ENCODE results near the gene CES3. TPM values are rescaled to one million over a fixed set of nuclear protein-coding genes. Genes with fewer than 3 reads are reported as not detected.
"Not testable (repeated sequence)": the region's sequence is repeated elsewhere in the genome, so short reads cannot be mapped to it uniquely, and the experiment has no call there.

CES3 gene
- total RNA-seq, 1 experiment from 2014 or later, result not detected

DNA sequence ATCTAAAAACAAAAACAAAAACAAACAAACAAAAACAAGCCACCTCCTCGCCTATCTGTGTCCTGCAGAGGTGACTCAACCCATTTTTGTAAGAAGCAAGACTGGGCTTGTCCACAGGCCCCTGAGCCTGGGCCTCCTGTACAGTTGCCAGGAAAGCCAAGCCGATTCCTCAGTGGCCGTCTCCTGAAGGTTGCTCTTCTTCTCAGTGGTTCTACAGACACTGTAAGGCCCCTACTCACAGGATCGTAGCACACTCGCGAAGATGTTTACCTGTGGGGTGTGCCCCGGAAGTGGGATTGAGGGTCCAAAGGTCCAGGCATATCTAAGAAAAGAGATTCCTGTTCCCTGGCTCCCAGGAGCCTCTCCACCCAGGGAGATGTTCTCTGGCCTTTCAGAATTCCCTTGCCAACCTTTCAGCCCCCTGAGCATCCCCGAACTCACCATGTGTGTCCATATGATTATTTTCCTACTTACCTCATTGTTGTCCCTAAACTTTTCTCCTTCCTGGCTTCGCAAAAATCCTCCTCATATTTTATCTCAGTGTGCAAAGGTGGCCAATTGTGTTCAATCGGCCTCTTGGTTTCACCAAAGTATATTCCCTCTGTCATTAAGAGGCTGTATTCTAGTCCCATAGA lies 7.5 kb upstream of the CES3 start:
- no peak overlapping the region for H3K27ac ChIP-seq
- H3K9me3 ChIP-seq (replicated peaks), result peaks cover 4% of the 10 kb centered on the region; the same call in 1 of the 2 replicates
- DNase-seq (ENCODE audit: low read depth in 1 of 2, low spot score in 2 of 2), result no peak
- no peaks in the 10 kb centered on the region for H3K36me3 ChIP-seq
- peaks cover under 1% of the 10 kb centered on the region; the same call in 1 of the 2 replicates for H3K4me1 ChIP-seq (replicated peaks)
- 0 out of 2 replicates have a peak, but pooled peaks cover 3% of the 10 kb centered on the region for H3K27me3 ChIP-seq (replicated peaks)
- no peak overlapping the region for H3K4me3 ChIP-seq

DNA sequence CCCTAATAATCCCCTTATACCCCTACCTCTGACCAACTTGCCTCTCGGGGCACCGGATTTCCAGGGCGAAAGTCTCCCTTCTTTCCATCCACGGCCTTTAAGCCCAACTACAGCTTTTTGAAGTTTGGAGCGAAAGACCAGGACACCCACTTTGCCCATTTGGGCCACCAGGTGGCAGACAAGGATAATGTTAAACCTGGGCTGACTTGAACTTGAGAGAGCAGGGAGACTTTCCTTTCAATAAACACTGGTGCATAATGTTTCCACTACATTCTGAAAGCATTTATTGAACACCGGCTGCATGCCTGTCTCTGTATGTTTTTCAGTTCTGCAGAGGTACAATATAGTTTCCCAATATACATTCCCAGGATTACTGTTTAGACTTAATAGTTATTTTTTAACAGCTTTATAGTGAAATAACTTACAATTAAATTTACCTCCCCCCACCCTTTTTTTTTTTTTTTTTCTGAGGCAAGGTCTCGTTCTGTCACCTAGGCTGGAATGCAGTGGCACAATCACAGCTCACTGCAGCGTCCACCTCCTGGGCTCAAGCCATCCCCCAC lies 6.9 kb upstream of the CES3 start:
- Histone ChIP-seq H3K27me3 (replicated peaks) (0 out of 2 replicates have a peak, but pooled peaks cover under 1% of the 10 kb centered on the region), H3K9me3 (replicated peaks) (peaks cover 4% of the 10 kb centered on the region; the same call in 1 of the 2 replicates), H3K36me3 (no peaks in the 10 kb centered on the region), H3K4me1 (replicated peaks) (no peaks in the 10 kb centered on the region), H3K27ac (no peak overlapping the region), H3K4me3 (no peak overlapping the region)
- DNase-seq (ENCODE audit: low read depth in 1 of 2, low spot score in 2 of 2), result peak; percentile 61 to 71

DNA sequence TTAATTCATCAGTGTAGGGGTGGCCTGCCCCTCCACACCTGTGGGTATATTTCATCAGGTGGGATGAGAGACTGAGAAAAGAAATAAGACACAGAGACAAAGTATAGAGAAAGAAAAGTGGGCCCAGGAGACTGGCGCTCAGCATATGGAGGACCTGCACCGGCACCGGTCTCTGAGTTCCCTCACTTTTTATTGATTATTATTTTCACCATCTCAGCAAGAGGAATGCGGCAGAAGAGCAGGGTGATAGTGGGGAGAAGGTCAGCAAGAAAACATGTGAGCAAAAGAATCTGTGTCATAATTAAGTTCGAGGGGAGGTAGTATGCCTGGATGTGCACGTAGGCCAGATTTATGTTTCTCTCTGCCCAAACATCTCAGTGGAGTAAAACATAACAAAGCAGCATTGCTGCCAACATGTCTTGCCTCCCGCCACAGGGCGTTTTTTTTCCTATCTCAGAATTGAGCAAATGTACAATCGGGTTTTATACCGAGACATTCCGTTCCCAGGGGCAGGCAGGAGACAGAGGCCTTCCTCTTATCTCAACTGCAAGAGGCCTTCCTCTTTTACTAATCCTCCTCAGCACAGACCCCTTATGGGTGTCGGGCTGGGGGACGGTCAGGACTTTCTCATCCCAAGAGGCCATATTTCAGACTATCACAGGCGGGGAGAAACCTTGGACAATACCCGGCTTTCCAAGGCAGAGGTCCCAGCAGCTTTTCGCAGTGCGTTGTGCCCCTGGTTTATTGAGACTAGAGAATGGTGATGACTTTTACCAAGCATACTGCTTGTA lies 5.5 kb upstream of the CES3 start:
- DNase-seq (ENCODE audit: low read depth in 1 of 2, low spot score in 2 of 2); H3K4me1 ChIP-seq (replicated peaks): not testable (repeated sequence)

DNA sequence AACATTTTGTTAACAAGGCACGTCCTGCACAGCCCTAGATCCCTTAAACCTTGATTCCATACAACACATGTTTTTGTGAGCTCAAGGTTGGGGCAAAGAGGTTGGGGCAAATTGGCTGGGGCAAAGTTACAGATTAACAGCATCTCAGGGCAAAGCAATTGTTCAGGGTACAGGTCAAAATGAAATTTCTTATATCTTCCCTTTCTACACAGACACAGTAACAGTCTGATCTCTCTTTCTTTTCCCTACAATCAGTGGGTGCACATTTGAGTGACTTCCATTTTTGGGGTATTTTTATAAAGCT lies 5.0 kb upstream of the CES3 start:
- not testable (repeated sequence) for H3K4me1 ChIP-seq (replicated peaks); H3K4me3 ChIP-seq; H3K9me3 ChIP-seq (replicated peaks); H3K36me3 ChIP-seq; H3K27ac ChIP-seq; H3K27me3 ChIP-seq (replicated peaks); DNase-seq (ENCODE audit: low read depth in 1 of 2, low spot score in 2 of 2)

More for the DNA sequence above, 5.5 kb upstream of the CES3 start:
- H3K27ac ChIP-seq; H3K4me3 ChIP-seq; H3K9me3 ChIP-seq (replicated peaks); H3K36me3 ChIP-seq; H3K27me3 ChIP-seq (replicated peaks): not testable (repeated sequence)

DNA sequence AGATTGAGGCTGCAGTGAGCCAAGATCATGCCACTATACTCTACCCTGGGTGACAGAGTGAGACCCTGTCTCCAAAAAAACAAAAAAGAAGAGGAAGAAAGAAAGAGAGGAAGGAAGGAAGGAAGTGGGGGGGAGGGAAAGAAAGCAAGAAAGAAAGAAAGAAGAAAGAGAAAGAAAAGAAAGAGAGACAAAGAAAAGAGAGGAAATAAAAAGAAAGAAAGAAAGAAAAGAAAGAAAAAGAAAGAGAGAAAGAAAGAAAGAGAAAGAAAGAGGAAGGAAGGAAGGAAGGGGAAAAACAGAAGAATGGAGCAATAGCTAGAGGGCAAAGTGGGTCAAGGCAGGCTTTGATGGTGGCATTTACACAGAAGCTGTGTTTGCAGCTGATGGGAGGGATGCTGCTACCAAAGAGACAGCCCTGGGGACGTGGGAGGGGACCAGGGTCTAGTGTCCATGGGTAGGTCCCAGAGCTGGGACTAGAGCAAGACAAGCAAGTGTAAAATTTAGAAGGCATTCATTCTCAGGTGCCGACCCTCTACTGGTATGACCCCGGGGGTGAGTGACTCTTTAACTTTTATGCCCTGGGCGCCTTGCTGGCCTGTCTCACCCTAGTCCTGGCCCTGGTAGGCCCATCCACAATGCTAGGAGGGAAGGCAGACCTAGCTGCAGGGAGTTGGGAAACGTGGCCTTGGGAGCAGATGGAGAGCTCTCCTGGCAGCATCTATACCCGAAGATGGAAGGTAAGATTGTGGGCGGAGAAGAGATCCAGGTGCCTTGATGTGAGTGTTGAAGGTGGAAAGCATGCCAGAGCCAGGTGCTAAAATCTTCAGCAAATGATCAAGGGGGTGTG lies 2.0 kb upstream of the CES3 start:
- Histone ChIP-seq H3K27ac (no peak overlapping the region), H3K27me3 (replicated peaks) (no peaks in the 10 kb centered on the region), H3K4me1 (replicated peaks) (no peaks in the 10 kb centered on the region), H3K9me3 (replicated peaks) (no peaks in the 10 kb centered on the region), H3K4me3 (no peak overlapping the region), H3K36me3 (no peaks in the 10 kb centered on the region)
- no peak for DNase-seq (ENCODE audit: low read depth in 1 of 2, low spot score in 2 of 2)

DNA sequence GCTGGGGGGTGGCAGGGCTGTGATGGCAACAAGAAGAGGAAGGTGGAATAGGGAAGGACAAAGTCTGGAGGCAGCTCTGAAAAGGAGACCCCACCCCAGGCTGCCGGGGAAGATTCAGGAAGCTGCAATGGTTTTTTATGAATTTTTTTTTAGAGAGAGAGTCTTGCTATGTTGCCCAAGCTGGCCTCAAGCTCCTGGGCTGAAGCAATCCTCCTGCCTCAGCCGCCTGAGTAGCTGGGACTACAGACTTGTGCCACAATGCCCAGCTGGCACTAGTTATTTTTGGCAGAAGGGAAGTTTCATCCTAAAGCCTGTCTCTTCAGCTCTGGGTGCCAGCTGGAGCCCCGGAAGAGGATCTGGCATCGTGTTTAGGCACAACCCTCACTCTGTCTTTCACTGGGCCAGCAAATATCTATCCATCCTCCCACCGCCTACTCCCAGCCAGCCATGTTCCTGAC lies 1.3 kb upstream of the CES3 start:
- Histone ChIP-seq H3K9me3 (replicated peaks) (no peaks in the 10 kb centered on the region), H3K4me3 (no peak overlapping the region), H3K4me1 (replicated peaks) (no peaks in the 10 kb centered on the region), H3K27me3 (replicated peaks) (no peaks in the 10 kb centered on the region), H3K36me3 (no peaks in the 10 kb centered on the region), H3K27ac (no peak overlapping the region)
- DNase-seq (ENCODE audit: low read depth in 1 of 2, low spot score in 2 of 2), result no peak

DNA sequence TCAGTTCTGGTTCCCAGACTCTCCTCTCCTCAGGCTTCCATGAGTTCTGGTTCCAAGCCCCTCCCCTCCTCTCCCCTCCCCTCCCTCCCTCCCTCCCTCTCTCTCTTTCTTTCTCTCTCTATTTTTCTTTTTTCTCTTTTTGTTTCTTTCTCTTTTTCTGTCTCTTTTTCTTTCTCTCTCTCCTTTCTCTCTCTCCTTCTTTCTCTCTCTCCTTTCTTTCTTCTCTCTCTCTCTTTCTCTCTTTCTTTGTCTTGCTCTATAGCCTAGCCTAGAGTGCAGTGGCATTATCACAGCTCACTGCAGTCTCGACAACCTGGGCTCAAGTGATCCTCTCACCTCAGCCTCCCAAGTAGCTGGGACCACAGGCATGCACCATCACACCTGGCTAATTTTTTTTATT lies 796 bp upstream of the CES3 start:
- no peak for DNase-seq (ENCODE audit: low read depth in 1 of 2, low spot score in 2 of 2)
- Histone ChIP-seq H3K36me3 (no peaks in the 10 kb centered on the region), H3K9me3 (replicated peaks) (no peaks in the 10 kb centered on the region), H3K27ac (no peak overlapping the region), H3K27me3 (replicated peaks) (no peaks in the 10 kb centered on the region), H3K4me3 (no peak overlapping the region), H3K4me1 (replicated peaks) (no peaks in the 10 kb centered on the region)

DNA sequence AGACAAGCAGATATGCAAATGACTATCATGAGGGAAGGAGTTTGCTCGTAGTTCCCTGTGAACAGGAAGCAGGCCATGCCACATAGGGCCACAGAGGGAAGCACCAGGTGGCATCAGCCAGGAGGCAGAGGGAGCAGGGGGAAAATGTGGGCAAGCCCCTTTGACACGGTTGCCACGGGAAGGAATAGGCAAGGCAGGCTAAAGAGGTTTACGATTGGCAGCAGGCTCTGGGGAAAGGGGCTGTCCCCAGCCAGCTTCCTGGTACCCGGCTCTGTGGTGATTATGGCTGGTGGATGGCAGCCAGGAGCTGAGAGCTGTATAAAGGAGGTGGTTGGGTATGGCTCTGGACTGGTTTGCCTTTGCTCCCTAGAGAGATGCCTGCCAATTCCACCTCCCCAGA lies 848 bp downstream of the CES3 start:
- Histone ChIP-seq H3K4me3 (no peak overlapping the region), H3K27me3 (replicated peaks) (no peaks in the 10 kb centered on the region), H3K36me3 (no peaks in the 10 kb centered on the region), H3K4me1 (replicated peaks) (no peaks in the 10 kb centered on the region), H3K27ac (no peak overlapping the region), H3K9me3 (replicated peaks) (no peaks in the 10 kb centered on the region)
- DNase-seq (ENCODE audit: low read depth in 1 of 2, low spot score in 2 of 2), result no peak

DNA sequence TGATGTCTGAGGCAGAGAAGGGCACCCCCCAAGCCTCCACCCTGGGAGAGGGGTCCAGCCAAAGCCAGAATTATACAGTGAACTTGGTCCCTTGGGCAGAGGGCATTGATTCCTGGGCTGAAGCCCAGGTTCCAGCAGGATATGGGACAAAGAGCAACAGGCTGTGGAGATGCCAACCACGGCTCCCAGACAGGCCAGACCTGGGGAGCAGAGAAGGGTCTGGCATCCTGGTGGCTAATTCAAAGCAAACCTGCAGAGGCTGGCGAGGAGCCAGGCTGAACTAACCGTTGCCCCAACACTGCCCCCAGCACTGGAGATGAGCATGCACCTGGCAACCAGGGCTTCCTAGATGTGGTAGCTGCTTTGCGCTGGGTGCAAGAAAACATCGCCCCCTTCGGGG lies 3.0 kb downstream of the CES3 start:
- H3K27ac ChIP-seq, result no peak overlapping the region
- no peaks in the 10 kb centered on the region for H3K36me3 ChIP-seq
- no peak for DNase-seq (ENCODE audit: low read depth in 1 of 2, low spot score in 2 of 2)
- no peaks in the 10 kb centered on the region for H3K27me3 ChIP-seq (replicated peaks)
- no peaks in the 10 kb centered on the region for H3K4me1 ChIP-seq (replicated peaks)
- H3K9me3 ChIP-seq (replicated peaks), result no peaks in the 10 kb centered on the region
- H3K4me3 ChIP-seq, result no peak overlapping the region

DNA sequence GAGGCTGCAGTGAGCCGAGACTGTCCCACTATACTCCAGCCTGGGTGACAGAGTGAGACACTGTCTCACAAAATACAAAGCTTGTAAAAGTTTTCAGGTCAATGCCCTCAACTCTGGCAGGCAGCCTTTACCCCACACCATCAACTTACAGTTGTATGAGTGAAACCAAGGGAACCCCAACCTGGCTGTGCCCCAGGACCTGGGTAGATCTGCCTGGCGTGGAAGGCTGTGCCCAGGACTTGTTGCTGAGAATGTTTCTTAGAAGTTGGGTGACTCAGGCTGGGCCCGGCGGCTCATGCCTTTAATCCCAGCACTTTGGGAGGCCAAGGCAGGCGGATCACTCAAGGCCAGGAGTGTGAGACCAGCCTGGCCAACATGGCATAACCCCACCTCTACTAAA lies 7.8 kb downstream of the CES3 start:
- no peak overlapping the region for H3K4me3 ChIP-seq
- H3K9me3 ChIP-seq (replicated peaks), result no peaks in the 10 kb centered on the region
- H3K4me1 ChIP-seq (replicated peaks), result no peaks in the 10 kb centered on the region
- no peak overlapping the region for H3K27ac ChIP-seq
- H3K36me3 ChIP-seq, result no peaks in the 10 kb centered on the region
- H3K27me3 ChIP-seq (replicated peaks), result no peaks in the 10 kb centered on the region
- no peak for DNase-seq (ENCODE audit: low read depth in 1 of 2, low spot score in 2 of 2)

DNA sequence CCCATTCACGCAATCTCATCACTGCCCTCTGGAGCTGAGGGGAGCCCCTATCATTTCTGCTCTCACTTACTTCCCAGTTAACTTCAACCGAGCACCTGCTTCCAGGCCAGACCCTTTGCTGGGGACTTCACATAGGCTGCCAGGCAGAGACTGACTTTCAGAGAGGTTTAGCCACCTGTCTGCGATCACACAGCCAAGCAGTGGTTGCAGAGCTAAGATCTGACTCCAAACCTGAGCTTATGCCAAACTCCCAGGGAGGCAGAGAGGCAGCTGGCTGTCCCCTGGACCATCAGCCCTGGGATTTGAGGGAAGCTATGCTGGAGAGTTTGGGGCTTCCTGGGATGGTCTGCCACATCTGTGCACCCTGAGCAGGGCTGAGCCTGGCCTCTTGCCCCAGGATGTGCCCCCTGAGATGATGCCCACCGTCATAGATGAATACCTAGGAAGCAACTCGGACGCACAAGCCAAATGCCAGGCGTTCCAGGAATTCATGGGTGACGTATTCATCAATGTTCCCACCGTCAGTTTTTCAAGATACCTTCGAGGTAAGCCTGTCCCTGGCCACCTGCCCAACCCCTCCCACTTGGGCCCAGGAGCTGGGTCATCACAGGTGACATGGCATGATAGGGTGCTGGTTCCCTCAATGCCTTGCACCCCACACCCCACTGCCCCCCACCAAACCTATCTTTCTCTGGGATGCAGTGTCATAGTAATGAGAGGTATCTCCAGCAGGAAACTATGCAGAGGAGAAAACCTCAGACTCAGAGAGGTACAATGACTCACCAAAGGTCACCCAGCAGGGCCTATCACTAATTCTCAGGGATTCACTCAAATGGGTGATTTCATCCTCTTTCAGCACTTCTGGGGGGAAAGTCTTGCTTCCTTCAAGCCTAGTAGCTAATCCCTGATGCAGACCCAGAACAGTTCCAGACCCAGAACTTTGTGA lies 10.0 kb downstream of the CES3 start:
- Histone ChIP-seq H3K36me3 (no peaks in the 10 kb centered on the region), H3K4me1 (replicated peaks) (no peaks in the 10 kb centered on the region), H3K9me3 (replicated peaks) (no peaks in the 10 kb centered on the region), H3K4me3 (no peak overlapping the region), H3K27ac (no peak overlapping the region), H3K27me3 (replicated peaks) (no peaks in the 10 kb centered on the region)
- DNase-seq (ENCODE audit: low read depth in 1 of 2, low spot score in 2 of 2), result no peak

DNA sequence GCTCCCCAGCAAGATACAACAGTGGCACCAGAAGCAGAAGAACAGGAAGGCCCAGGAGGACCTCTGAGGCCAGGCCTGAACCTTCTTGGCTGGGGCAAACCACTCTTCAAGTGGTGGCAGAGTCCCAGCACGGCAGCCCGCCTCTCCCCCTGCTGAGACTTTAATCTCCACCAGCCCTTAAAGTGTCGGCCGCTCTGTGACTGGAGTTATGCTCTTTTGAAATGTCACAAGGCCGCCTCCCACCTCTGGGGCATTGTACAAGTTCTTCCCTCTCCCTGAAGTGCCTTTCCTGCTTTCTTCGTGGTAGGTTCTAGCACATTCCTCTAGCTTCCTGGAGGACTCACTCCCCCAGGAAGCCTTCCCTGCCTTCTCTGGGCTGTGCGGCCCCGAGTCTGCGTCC lies 11.9 kb downstream of the CES3 start:
- H3K27ac ChIP-seq, result no peak overlapping the region
- no peak for DNase-seq (ENCODE audit: low read depth in 1 of 2, low spot score in 2 of 2)
- H3K27me3 ChIP-seq (replicated peaks), result no peaks in the 10 kb centered on the region

DNA sequence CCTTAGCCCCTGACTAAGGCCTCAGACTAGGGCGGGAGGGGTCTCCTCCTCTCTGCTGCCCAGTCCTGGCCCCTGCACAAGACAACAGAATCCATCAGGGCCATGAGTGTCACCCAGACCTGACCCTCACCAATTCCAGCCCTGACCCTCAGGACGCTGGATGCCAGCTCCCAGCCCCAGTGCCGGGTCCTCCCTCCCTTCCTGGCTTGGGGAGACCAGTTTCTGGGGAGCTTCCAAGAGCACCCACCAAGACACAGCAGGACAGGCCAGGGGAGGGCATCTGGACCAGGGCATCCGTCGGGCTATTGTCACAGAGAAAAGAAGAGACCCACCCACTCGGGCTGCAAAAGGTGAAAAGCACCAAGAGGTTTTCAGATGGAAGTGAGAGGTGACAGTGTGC lies 12.7 kb downstream of the CES3 start:
- H3K4me1 ChIP-seq (replicated peaks), result peaks cover 9% of the 10 kb centered on the region
- H3K9me3 ChIP-seq (replicated peaks), result no peaks in the 10 kb centered on the region
- H3K4me3 ChIP-seq, result no peak overlapping the region
- DNase-seq (ENCODE audit: low read depth in 1 of 2, low spot score in 2 of 2), result no peak
- H3K27ac ChIP-seq, result no peak overlapping the region
- H3K27me3 ChIP-seq (replicated peaks), result no peaks in the 10 kb centered on the region
- H3K36me3 ChIP-seq, result no peaks in the 10 kb centered on the region

More for the DNA sequence above, 11.9 kb downstream of the CES3 start:
- Histone ChIP-seq H3K4me1 (replicated peaks) (peaks cover 2% of the 10 kb centered on the region), H3K4me3 (no peak overlapping the region), H3K9me3 (replicated peaks) (no peaks in the 10 kb centered on the region), H3K36me3 (no peaks in the 10 kb centered on the region)
